SJCRH30 (cell line): ENCODE results near the gene CDK14. TPM values are rescaled to one million over a fixed set of nuclear protein-coding genes. Genes with fewer than 3 reads are reported as not detected.

Experiments
- DNase-seq, 2 experiments: peaks; one replicate each; pipeline ENCODE4 v3.0.0-alpha.2; 2015 to 2020
- H3K27ac ChIP-seq: fragments of 250-450 bp; sonication (Bioruptor Pico); 2 replicates; pipeline ENCODE4 v1.5.1; 2020; ENCODE audit warnings: mild to moderate bottlenecking, moderate library complexity
- H3K27me3 ChIP-seq: fragments of 250-450 bp; sonication (Bioruptor Pico); 2 replicates; pipeline ENCODE4 v1.5.1; 2020; ENCODE audit warnings: mild to moderate bottlenecking, moderate library complexity
- H3K36me3 ChIP-seq: fragments of 250-450 bp; sonication (Bioruptor Pico); 2 replicates; pipeline ENCODE4 v1.5.1; 2020; ENCODE audit warnings: mild to moderate bottlenecking, moderate library complexity
- H3K4me1 ChIP-seq: fragments of 250-450 bp; sonication (Bioruptor Pico); 2 replicates; pipeline ENCODE4 v1.5.1; 2020; ENCODE audit warnings: mild to moderate bottlenecking, moderate library complexity
- H3K4me3 ChIP-seq: fragments of 250-450 bp; sonication (Bioruptor Pico); 2 replicates; pipeline ENCODE4 v1.5.1; 2020; ENCODE audit warnings: mild to moderate bottlenecking, moderate library complexity
- H3K9me3 ChIP-seq: fragments of 250-450 bp; sonication (Bioruptor Pico); replicated peaks from 2 replicates; pipeline ENCODE4 v1.5.1; 2020; ENCODE audit warnings: mild to moderate bottlenecking, moderate library complexity
- total RNA-seq: library from RNA; depleted of rRNA; stranded (reverse); fragments of >200 nt; shearing (Covaris generic); gene quantifications from 2 replicates; pipeline ENCODE4 v1.2.3, GENCODE V29; 2014

The CDK14 gene
- total RNA-seq, 1 experiment from 2014 or later: 78.2 TPM

DNA sequence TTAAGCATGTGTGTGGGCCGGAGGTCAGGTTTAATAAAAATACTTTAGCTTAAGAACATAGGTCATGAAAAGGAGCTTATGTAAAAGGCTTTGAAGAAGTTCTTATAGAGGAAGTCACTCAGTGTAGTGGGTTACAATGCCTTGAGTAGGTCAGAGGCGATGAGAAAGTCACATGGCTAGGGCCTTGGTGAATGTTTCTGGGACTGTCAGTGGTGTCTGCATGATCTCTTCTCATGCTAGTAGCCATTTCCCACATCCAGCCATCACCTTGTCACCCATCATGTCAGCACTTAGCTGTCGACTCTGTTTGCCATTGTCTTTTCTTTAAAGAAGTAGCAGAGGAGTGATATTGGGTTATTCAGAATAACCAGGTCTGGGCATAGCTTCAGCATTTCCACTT lies 236.6 kb downstream of the CDK14 start:
- no peak for DNase-seq
- Histone ChIP-seq H3K36me3 (peaks cover 11% of the 10 kb centered on the region), H3K9me3 (no peaks in the 10 kb centered on the region; the same call in 1 of the 2 replicates), H3K4me3 (no peak overlapping the region), H3K27ac (no peak overlapping the region), H3K4me1 (peaks cover 6% of the 10 kb centered on the region), H3K27me3 (no peaks in the 10 kb centered on the region)

DNA sequence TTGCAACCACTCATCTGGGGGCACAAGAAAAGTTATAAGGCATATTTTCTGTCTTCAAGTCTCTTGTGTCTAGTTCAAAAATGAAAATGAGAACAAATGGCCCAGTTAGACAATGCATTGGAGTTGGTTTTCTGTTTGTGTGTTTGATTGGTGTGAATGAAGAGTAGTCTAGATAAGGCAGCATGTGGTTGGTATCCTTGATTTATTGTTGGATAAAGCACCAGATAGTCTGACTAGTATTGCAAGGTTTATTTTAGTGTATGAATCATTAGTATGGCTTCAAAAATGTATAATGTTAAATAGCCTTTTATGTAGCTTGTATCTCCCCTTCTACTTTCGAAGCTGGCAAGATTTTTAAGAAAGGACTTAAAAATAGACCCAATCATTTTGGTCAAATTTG lies 237.3 kb downstream of the CDK14 start:
- Histone ChIP-seq H3K27me3 (no peaks in the 10 kb centered on the region), H3K4me1 (peaks cover 6% of the 10 kb centered on the region), H3K4me3 (no peak overlapping the region), H3K27ac (no peak overlapping the region), H3K36me3 (peaks cover 11% of the 10 kb centered on the region), H3K9me3 (no peaks in the 10 kb centered on the region; the same call in none of the 2 replicates)
- DNase-seq: no peak

DNA sequence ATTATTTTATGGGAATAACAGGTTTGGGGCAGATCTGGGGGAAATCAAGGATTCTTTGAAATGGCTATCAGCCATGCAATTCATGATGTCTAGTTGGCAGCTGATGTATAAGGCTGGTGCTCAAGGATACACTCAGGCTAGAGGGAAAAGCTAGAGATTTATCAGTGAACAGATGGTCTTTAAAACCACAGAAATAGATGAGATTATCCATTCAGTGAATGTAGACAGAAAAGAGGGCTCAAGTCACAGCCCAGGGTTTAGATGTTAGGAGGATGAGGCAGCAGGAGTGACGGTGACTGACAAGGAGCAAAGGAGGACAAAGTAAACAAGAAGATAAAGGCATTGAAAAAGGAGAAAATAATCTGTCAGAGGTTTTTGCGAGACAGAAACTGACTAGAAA lies 238.7 kb downstream of the CDK14 start:
- Histone ChIP-seq H3K4me3 (no peak overlapping the region), H3K36me3 (peaks cover 11% of the 10 kb centered on the region; the same call in 1 of the 2 replicates), H3K27ac (no peak overlapping the region), H3K9me3 (no peaks in the 10 kb centered on the region; the same call in none of the 2 replicates), H3K4me1 (peaks cover 6% of the 10 kb centered on the region), H3K27me3 (no peaks in the 10 kb centered on the region)
- DNase-seq: peak in 1 of 2 experiments; percentile 61

DNA sequence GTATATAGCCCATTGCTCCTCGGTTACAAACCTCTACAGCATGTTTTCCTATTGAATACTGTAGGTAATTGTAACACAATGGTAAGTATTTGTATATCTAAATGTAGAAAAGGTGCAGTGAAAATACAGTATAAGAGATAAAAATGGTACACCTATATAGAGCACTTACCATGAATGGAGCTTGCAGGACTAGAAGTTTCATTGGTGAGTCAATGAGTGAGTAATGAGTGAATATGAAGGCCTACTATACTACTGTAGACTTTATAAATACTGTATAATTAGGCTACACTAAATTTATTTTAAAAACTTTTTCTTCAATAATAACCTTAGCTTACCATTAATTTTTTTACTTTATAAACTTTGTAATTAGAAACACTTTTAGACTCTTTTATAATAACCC lies 239.7 kb downstream of the CDK14 start:
- Histone ChIP-seq H3K4me3 (no peak overlapping the region), H3K4me1 (peaks cover 10% of the 10 kb centered on the region), H3K9me3 (no peaks in the 10 kb centered on the region; the same call in none of the 2 replicates), H3K27me3 (no peaks in the 10 kb centered on the region), H3K36me3 (peaks cover 13% of the 10 kb centered on the region; the same call in 1 of the 2 replicates), H3K27ac (no peak overlapping the region)
- DNase-seq: no peak

DNA sequence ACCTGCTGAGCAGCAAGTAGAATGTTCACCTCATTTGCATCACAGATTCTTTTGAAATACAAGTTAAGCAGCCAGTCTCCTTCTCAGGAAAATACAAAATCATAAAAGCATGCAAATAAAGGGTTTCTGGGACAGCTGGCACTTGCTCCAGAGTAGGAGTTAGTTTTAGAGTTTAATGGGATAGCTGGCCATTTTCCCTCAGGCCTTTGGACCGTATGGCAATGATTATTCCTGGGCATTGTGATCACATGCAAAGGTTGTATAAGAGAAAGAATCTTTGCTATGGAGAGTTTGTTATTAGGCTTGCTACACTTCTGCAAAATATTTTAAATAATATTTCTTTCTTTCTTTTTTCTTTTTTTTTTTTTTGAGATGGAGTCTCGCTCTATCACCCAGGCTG lies 240.8 kb downstream of the CDK14 start:
- Histone ChIP-seq H3K27ac (no peak overlapping the region), H3K4me1 (peaks cover 10% of the 10 kb centered on the region), H3K27me3 (no peaks in the 10 kb centered on the region), H3K4me3 (no peak overlapping the region), H3K9me3 (no peaks in the 10 kb centered on the region; the same call in none of the 2 replicates), H3K36me3 (peaks cover 17% of the 10 kb centered on the region; the same call in 1 of the 2 replicates)
- no peak for DNase-seq

DNA sequence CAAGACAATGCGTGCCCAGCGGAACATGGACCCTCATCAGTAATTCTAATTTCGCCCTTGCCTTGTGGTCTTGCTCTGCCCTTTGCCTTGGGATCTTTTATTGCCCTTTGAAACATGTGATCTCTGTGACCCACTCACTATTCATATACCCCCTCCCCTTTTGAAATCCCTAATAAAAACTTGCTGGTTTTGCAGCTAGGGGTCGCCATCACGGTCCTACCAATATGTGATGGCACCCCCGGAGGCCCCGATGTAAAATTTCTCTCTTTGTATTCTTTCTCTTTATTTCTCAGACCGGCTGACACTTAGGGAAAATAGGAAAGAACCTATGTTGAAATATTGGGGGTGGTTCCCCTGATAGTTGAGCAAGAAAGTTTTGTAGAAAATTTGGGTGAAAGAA lies 242.7 kb downstream of the CDK14 start:
- no peak overlapping the region for H3K4me3 ChIP-seq
- peaks cover 10% of the 10 kb centered on the region for H3K4me1 ChIP-seq

DNA sequence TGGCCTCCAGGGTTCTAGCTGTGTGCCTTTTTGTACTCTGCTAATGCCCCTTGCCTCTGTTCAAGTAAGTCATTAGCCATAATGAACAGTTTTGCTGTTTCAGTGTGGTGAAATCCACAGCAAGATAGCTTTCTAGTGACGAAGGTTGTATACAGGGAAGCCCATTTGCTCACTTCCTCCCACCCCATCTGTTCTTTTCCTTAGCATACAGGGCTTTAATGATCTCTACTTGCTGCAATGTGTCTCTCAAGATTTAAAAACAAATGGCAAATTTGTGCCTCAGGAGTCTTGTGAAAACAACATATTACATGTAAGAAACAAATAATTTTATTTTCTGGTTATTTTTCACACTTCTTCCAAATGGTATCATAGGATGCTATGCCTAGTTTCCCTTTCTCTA lies 243.2 kb downstream of the CDK14 start:
- Histone ChIP-seq H3K27ac (no peak overlapping the region), H3K36me3 (peaks cover 17% of the 10 kb centered on the region; the same call in 1 of the 2 replicates), H3K4me3 (no peak overlapping the region), H3K27me3 (no peaks in the 10 kb centered on the region), H3K4me1 (peaks cover 7% of the 10 kb centered on the region), H3K9me3 (no peaks in the 10 kb centered on the region; the same call in 1 of the 2 replicates)
- no peak for DNase-seq

More for the DNA sequence above, 242.7 kb downstream of the CDK14 start:
- Histone ChIP-seq H3K27ac (no peak overlapping the region), H3K36me3 (peaks cover 17% of the 10 kb centered on the region; the same call in 1 of the 2 replicates), H3K27me3 (no peaks in the 10 kb centered on the region), H3K9me3 (no peaks in the 10 kb centered on the region; the same call in 1 of the 2 replicates)
- DNase-seq: no peak

DNA sequence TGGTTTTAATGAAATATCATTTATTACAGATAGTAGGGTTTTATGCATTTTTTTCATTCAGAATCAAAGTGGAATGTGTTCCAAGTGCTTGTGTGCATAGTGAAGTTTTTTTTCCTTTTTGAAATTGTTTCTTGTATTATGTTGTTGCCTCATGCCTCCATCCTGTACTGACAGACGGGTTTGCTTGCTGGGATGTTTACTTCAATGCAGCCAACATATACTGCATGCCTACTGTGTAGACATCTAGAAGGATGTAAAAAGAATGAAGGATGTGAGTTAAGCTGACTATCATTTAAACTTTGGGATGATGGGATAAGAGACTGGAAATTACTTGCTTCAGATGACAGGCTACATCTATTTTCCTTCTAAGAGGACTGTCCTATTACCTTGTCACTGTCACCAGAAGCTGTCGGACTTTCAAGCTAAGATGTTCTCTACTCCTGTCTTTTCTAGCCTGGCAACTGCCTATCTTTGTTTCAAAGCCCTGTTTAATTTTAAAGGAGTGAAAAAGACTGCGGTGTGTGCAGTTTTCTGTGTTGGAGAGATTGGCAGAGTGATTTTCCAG lies 243.7 kb downstream of the CDK14 start:
- 0 out of 2 replicates have a peak, but pooled peaks cover 3% of the 10 kb centered on the region for H3K4me1 ChIP-seq
- no peaks in the 10 kb centered on the region; the same call in 1 of the 2 replicates for H3K9me3 ChIP-seq
- H3K4me3 ChIP-seq: no peak overlapping the region
- no peak overlapping the region for H3K27ac ChIP-seq
- no peak for DNase-seq
- H3K27me3 ChIP-seq: no peaks in the 10 kb centered on the region
- H3K36me3 ChIP-seq: peaks cover 17% of the 10 kb centered on the region; the same call in 1 of the 2 replicates

DNA sequence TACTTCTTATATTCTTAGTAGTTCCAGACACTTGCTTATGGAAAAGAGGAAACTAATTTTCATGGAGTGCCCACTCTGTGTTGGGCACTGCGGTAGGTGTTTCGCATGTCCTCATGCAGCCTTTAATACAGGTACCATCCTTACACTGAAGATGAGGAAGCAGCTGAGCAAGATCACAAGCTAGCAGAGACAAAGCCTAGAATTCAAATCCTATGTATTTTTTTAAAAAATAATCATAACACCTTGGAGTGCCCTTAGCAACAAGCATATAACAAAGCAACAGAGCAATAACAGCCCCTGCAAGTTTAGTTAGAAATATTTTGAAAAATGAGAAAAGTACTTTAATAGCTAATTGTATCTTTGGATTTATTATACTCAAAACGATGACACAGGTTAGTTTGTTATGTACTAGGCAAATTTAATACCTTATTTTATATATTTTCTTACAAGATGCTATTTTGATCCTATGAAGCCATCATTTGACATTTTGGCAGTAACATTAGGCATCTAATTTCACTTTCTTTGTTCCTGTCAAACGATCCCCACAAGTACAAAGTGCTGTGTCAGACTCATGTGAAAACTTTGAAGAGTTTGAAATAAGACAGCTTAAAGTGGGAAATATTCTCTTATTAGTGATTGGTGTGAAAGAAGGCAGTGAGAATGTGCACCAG lies 245.8 kb downstream of the CDK14 start:
- Histone ChIP-seq H3K4me1 (0 out of 2 replicates have a peak, but pooled peaks cover 3% of the 10 kb centered on the region), H3K27ac (no peak overlapping the region), H3K36me3 (peaks cover 9% of the 10 kb centered on the region; the same call in 1 of the 2 replicates), H3K27me3 (no peaks in the 10 kb centered on the region), H3K9me3 (no peaks in the 10 kb centered on the region; the same call in 1 of the 2 replicates), H3K4me3 (no peak overlapping the region)
- DNase-seq: no peak

DNA sequence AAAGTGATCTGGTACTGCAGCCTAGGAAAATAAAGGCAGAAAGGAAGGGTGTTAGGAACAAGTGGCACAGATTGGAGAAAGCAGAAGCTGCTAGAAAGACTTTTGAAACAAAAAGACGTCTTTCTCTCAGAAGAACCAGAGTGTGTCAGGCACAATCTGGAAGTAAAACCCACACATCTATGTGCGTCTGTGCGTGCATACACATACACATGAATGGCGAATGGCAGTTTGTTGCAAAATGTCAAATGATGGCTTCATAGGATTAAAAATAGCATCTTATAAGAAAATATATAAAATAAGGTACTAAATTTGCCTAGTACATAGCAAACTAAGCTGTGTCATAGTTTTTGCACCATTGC lies 246.3 kb downstream of the CDK14 start:
- H3K27ac ChIP-seq: no peak overlapping the region
- H3K27me3 ChIP-seq: no peaks in the 10 kb centered on the region
- 0 out of 2 replicates have a peak, but pooled peaks cover 7% of the 10 kb centered on the region for H3K36me3 ChIP-seq
- DNase-seq: no peak
- 0 out of 2 replicates have a peak, but pooled peaks cover 3% of the 10 kb centered on the region for H3K4me1 ChIP-seq
- no peak overlapping the region for H3K4me3 ChIP-seq
- no peaks in the 10 kb centered on the region; the same call in 1 of the 2 replicates for H3K9me3 ChIP-seq

DNA sequence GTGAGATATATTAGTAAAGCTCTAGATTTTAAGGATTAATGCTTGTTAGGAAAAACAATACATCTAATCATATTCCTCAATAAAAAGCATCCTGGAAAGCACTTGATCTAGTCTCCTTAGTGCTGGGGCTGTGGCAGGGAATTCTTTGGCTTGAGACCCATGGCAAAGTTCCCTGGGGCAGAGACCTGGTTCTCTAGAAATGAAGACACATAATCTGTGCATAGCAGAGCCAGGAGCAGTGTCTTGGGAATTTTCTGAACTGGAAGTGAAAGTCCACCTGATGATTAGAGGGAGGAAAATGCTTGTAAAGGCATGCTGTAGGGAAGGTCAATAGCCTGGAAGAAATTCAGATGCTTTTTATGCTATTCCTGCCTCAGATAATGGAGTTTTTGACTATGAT lies 247.4 kb downstream of the CDK14 start:
- Histone ChIP-seq H3K9me3 (no peaks in the 10 kb centered on the region; the same call in 1 of the 2 replicates), H3K4me3 (no peak overlapping the region), H3K36me3 (0 out of 2 replicates have a peak, but pooled peaks cover 6% of the 10 kb centered on the region), H3K27me3 (no peaks in the 10 kb centered on the region), H3K4me1 (0 out of 2 replicates have a peak, but pooled peaks cover 3% of the 10 kb centered on the region), H3K27ac (no peak overlapping the region)
- no peak for DNase-seq

DNA sequence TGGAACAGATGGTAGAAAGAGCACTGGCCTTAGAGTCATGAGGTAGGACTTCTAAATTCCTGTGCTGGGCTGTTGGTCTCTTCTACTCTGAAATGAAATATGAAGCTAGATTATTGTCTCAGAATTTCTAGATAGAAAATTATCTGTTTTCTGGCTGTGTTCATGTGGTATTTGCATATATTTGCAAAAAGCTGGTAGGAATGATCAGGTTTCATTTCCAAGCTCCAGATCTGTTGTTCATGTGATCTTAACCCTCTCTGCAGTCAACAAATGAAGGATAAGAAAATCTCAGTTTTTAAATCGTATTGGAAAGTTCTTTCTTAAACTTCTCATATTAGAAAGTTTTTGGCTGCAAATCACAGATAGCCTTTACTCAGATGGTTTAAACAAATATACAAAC lies 248.3 kb downstream of the CDK14 start:
- no peaks in the 10 kb centered on the region for H3K27me3 ChIP-seq
- DNase-seq: no peak
- 0 out of 2 replicates have a peak, but pooled peaks cover 3% of the 10 kb centered on the region for H3K4me1 ChIP-seq
- peaks cover 6% of the 10 kb centered on the region; the same call in 1 of the 2 replicates for H3K36me3 ChIP-seq
- H3K9me3 ChIP-seq: no peaks in the 10 kb centered on the region
- no peak overlapping the region for H3K4me3 ChIP-seq
- no peak overlapping the region for H3K27ac ChIP-seq

DNA sequence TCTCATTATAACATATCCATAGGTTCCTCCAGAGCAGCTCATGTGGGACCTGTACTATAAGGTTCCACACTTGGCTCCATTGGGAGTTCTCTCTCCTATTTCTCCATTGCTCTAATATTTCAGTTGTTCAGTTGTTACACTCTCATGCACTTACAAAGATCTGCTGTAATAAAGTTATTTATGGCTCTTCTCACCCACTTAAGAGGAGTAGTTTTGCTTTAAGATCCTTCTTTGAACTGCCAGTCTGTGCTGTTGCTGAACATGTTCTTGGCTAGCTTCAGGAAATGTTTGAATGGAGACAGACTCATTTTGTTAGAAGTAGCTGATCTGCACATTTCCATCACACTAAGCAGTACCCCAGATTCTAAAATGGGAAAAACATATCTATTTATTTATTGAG lies 250.1 kb downstream of the CDK14 start:
- H3K27me3 ChIP-seq: no peaks in the 10 kb centered on the region
- no peak overlapping the region for H3K27ac ChIP-seq
- no peak overlapping the region for H3K4me3 ChIP-seq
- H3K36me3 ChIP-seq: peaks cover under 1% of the 10 kb centered on the region; the same call in 1 of the 2 replicates
- DNase-seq: no peak
- H3K9me3 ChIP-seq: no peaks in the 10 kb centered on the region
- peaks cover 14% of the 10 kb centered on the region for H3K4me1 ChIP-seq

DNA sequence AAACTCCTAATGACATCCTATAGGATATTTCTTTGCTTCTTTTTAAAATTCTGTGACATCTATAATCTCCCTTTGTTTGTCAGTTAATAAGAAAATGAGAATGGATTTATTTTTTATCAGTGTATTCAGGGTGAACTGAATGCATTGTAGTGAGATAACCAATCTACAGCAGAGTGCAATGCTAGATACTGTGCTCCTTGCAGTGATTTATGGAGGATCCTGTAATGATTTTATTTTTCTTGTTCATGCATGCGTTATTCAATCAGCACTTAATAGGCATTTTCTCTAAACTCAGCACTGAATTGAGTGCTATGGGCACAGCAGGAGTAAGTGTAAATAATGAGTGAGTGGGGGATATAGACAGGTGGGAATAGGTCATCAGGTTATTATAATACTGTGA lies 253.9 kb downstream of the CDK14 start:
- DNase-seq: no peak
- Histone ChIP-seq H3K9me3 (no peaks in the 10 kb centered on the region), H3K4me3 (no peak overlapping the region), H3K27ac (peak overlapping the region; percentile 4; the same call in 1 of the 2 replicates), H3K36me3 (peaks cover 2% of the 10 kb centered on the region; the same call in 1 of the 2 replicates), H3K27me3 (no peaks in the 10 kb centered on the region), H3K4me1 (peaks cover 14% of the 10 kb centered on the region)

DNA sequence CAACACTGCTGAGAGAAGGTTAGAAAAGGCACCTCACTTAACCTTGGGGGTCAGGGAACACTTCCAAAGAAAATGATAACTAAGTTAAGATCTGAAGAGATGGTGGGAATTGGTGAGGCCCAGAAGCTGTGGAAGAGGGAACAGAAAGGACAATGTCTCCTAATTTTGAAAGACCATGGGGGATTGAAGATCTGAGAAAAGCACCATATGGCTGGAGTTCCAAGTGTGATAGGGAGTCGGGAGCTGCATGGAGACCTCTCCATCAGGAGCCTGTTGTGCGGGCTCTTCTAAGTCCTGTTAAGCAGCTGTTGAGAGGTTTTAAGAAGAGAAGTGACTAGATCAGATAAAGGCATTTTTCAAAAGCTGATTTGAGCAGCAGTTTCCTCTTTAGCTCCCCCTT lies 254.3 kb downstream of the CDK14 start:
- Histone ChIP-seq H3K27ac (peak overlapping the region; percentile 4; the same call in 1 of the 2 replicates), H3K27me3 (no peaks in the 10 kb centered on the region), H3K4me3 (no peak overlapping the region), H3K36me3 (peaks cover 2% of the 10 kb centered on the region; the same call in 1 of the 2 replicates), H3K4me1 (peaks cover 14% of the 10 kb centered on the region), H3K9me3 (no peaks in the 10 kb centered on the region)
- peak; percentile 30 to 69 for DNase-seq
